ENCODE data around the gene MT4.

MT4 gene

GRCh38 chr16:56606071-56606475, 41.2 kb downstream of the MT4 start:
- DNase-seq, result no peak

- DNase-seq, result no peak
Measured at GRCh38 chr16:56606476-56607108, 41.7 kb downstream of the MT4 start.

- DNase-seq, result no peak
Measured at GRCh38 chr16:56607109-56607618, 42.3 kb downstream of the MT4 start.

GRCh38 chr16:56607675-56608042, 42.8 kb downstream of the MT4 start:
- DNase-seq, result no peak

- peak; percentile 89 for DNase-seq
Measured at GRCh38 chr16:56608043-56608875, 43.4 kb downstream of the MT4 start, which contains the start of gene MT2A. Gene MT2A (plus strand): TSS chr16:56608584. CDS start chr16:56608656, 72 bp downstream.

- DNase-seq, result peak; percentile 39
Measured at GRCh38 chr16:56608876-56609462, 44.1 kb downstream of the MT4 start.

DNA sequence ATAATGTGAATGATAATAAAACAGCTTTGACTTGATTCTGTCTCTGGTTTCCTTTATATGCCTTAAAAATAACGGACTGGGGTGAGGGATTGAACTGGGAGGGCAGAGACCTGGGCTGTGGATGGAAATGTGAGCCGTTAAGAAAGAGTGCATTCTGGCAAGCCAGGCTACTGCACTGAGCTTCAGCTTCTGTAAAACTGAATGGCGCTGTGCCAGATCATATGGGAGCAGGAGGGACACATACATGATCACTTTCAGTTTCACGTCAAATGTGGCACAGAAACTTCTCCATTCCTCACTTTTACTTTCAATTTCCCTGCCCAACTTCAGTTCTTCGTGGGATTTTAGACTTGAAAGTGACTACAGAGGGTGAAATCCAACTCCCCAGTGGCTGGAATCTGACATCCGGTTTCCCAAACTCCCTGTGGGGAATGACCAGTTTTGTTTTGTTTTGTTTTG, 44.6 kb downstream of the MT4 start:
- DNase-seq, result no peak

- DNase-seq, result no peak
Measured at GRCh38 chr16:56610017-56610608, 45.2 kb downstream of the MT4 start.

DNA sequence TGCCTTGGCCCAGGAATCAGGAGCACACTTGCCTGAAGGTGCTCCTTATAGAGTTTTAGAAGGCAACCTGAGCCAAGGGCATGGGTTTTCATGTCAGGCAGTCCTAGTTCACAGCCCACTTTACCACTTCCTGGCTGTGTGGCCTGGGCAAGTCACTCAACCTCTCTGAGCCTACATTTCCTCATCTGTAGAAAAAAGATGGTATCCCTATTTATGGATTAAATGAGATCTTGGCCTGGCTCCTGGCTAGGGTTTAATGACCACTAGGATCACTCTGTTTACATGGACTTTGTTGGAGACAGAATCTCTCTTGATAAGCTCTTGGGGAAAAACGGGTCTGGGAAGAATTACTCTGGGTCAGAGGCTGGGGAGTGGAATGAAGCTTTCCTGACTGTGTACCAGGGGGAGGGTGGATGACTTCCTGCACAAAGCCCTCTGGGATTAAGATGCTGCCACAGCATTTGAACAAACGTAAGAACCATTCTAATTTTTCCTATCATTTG, 45.8 kb downstream of the MT4 start:
- DNase-seq, result no peak

GRCh38 chr16:56611281-56611833, 46.5 kb downstream of the MT4 start:
- DNase-seq, result no peak

DNA sequence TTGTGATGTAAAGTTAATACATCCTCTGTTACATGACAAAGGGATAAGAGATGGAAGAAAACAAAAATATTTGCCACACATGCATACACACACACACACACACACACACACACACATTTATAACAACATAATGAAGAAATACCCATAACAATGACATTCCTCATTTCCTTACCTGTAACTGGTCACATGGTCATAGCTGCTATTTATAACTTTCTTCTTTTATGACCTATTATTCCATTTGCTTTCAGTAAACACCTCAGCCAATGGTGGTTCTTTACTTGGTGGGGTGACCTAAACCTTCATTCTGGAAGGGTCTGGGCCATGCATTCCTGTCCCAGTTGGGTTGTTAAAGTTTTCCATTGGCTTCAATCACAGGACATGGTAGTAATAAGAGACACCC, 48.8 kb downstream of the MT4 start:
- no peak for DNase-seq

DNA sequence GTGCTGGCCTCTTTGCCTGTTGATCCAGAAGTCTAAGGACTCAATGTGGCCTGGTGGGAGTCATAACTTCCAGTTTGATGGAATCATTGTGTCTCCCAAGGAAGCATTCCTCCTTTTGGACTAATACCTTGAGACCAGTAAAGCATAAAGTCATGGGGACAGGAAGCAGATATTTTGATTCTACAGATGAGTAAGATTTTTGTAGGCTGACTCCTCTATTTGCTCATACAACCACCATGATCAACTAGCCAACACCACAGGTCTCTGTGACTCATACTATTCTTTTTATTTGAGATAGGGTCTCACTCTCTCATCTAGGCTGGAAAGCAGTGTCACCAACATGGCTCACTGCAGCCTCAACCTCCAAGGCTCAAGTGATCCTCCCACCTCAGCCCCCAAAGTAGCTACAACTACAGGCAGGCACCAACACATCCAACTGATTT, 49.7 kb downstream of the MT4 start:
- DNase-seq, result no peak

- DNase-seq, result no peak
Measured at GRCh38 chr16:56615353-56615752, 50.5 kb downstream of the MT4 start.

DNA sequence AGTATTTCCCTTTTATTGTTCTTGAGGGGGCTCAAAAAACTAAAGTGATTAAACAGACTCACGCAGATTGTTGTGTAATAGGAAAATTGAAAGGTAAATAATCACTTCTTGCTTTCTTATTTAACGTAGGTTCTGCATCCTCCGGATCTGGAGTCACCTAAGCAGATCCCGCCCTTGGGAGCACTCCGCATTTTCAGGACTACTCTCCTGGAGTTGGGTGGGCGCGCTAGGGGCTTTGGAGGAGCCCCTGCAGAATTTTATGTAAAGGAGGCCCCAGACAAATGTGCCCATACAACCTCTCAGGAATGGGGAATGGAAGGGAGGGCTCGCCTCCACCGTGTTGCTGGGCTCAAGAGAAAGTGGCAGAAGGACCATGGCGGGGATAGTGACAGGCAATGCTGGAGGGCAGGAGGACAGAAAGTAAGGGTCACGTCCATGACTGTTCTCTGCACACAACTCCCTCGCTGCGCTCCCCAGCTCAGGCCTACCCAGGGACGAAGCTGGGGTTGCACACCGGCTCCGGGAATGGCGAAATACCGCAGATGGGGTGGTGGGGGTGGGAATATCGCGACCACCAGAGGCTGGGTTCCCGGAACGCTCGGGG, 51.8 kb downstream of the MT4 start:
- no peak for DNase-seq

DNA sequence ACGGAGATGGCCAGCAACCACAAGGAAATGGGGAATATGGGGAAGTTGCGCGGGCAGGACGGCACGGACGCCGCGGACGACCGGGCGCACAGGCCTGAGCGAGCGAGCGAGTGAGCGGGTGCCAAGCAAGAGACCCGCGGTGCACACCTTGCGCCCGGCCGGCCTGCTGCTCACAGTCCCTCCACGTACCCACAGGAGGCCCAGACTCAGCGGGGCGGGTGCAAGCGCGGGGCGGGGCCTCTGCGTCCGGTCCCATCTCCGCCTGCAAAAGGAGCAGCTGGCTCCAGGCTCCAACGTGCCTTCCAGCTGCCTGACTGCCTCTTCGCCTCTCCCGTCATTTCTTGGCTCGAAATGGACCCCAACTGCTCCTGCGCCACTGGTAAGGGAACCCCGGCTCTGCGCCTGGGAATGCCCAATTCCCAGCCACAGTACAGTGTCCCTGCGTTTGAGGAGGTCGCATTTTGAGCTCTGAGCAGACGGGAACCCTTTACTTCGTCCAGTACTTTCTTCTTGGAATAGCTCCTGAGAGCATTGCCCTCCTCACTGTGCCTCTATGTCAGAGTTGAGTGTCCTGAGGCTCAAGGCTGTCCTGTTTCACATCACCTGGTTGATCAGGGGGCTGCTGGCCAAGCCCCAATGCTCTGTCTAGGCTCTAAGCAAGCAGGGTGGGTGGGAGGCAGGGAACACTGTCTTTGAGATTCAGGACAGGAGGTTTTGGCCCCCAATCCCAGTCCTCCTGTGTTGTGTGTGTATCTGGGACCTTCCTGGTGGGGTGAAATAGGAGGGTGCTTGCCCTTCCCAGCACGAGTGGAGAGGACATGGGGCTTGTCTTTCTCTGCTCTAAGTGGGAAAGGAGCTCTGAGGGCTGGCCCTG, 52.6 kb downstream of the MT4 start:
- DNase-seq, result no peak

DNA sequence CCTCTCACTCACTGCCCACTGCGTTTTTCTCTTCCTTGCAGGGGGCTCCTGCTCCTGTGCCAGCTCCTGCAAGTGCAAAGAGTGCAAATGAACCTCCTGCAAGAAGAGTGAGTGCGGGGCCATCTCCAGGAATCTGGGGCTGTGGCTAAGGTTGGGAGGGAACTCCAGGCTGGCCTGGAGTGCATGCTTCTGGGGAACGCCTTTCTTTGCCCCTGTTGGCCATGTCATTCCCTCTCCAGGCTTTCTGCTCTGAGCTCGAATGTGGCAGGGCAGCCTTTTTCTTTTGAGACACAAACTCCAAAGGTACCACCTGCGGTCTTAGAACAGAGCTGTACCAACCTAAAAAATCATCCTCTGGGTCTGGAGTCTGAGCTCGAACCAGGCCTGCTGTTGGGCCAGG, 53.3 kb downstream of the MT4 start:
- DNase-seq, result no peak
